ENCODE measurements around the gene PSORS1C2. TPM values are rescaled to one million over a fixed set of nuclear protein-coding genes. Genes with fewer than 3 reads are reported as not detected.
A peak's percentile ranks its signal among the peaks of the same experiment; 100 is the strongest.

The PSORS1C2 gene
- total RNA-seq, 1 donor from 2014 or later: not detected

- FAIRE-seq (no peak), DNase-seq (ENCODE audit: low spot score in 2 of 2) (no peak)
Observed at GRCh38 chr6:31116661-31117385, 22.0 kb downstream of the PSORS1C2 start.

GRCh38 chr6:31115941-31116560 lies 22.8 kb downstream of the PSORS1C2 start:
- no peak for FAIRE-seq
- no peak for DNase-seq (ENCODE audit: low spot score in 2 of 2)

GRCh38 chr6:31114970-31115849 lies 23.7 kb downstream of the PSORS1C2 start:
- FAIRE-seq (no peak), DNase-seq (ENCODE audit: low spot score in 2 of 2) (no peak)

GRCh38 chr6:31114541-31114878 lies 24.4 kb downstream of the PSORS1C2 start, which contains the start of gene PSORS1C1:
TSS of gene PSORS1C1 (plus strand) at chr6:31114800. CDS start at chr6:31129633, 14,833 bp downstream.
- peak in 1 of 2 donors; percentile 66 for DNase-seq (ENCODE audit: low spot score in 2 of 2)
- no peak for FAIRE-seq

GRCh38 chr6:31113861-31114540 lies 24.9 kb downstream of the PSORS1C2 start:
- DNase-seq (ENCODE audit: low spot score in 2 of 2): no peak

GRCh38 chr6:31112478-31112877 lies 26.4 kb downstream of the PSORS1C2 start, which contains the start of gene C6orf15:
TSS of gene C6orf15 (minus strand) at chr6:31112575. CDS start at chr6:31112555, 20 bp downstream.
- DNase-seq (ENCODE audit: low spot score in 2 of 2) (no peak), FAIRE-seq (no peak)

More at GRCh38 chr6:31113861-31114540, 24.9 kb downstream of the PSORS1C2 start:
- no peak for FAIRE-seq

- FAIRE-seq (no peak), DNase-seq (ENCODE audit: low spot score in 2 of 2) (no peak)
Observed at GRCh38 chr6:31111712-31112111, 27.2 kb downstream of the PSORS1C2 start.

GRCh38 chr6:31110825-31111582 lies 27.9 kb downstream of the PSORS1C2 start:
- no peak for DNase-seq (ENCODE audit: low spot score in 2 of 2)
- no peak for FAIRE-seq

- DNase-seq (ENCODE audit: low spot score in 2 of 2) (no peak), FAIRE-seq (no peak)
Observed at GRCh38 chr6:31107052-31107451, 31.8 kb downstream of the PSORS1C2 start.

GRCh38 chr6:31103136-31103535 lies 35.7 kb downstream of the PSORS1C2 start:
- DNase-seq (ENCODE audit: low spot score in 2 of 2): no peak
- no peak for FAIRE-seq

GRCh38 chr6:31098449-31098938 lies 40.4 kb downstream of the PSORS1C2 start:
- no peak for FAIRE-seq
- no peak for DNase-seq (ENCODE audit: low spot score in 2 of 2)

GRCh38 chr6:31096656-31097055 lies 42.2 kb downstream of the PSORS1C2 start:
- no peak for FAIRE-seq
- no peak for DNase-seq (ENCODE audit: low spot score in 2 of 2)

GRCh38 chr6:31096215-31096614 lies 42.7 kb downstream of the PSORS1C2 start:
- no peak for FAIRE-seq
- DNase-seq (ENCODE audit: low spot score in 2 of 2): no peak

GRCh38 chr6:31094389-31094881 lies 44.4 kb downstream of the PSORS1C2 start:
- FAIRE-seq (no peak), DNase-seq (ENCODE audit: low spot score in 2 of 2) (no peak)

- FAIRE-seq (no peak), DNase-seq (ENCODE audit: low spot score in 2 of 2) (no peak)
Observed at GRCh38 chr6:31092769-31093505, 45.9 kb downstream of the PSORS1C2 start.

GRCh38 chr6:31092238-31092637 lies 46.6 kb downstream of the PSORS1C2 start:
- DNase-seq (ENCODE audit: low spot score in 2 of 2) (no peak), FAIRE-seq (no peak)

GRCh38 chr6:31091680-31092079 lies 47.2 kb downstream of the PSORS1C2 start:
- DNase-seq (ENCODE audit: low spot score in 2 of 2) (no peak), FAIRE-seq (no peak)

- no peak for DNase-seq (ENCODE audit: low spot score in 2 of 2)
- no peak for FAIRE-seq
Observed at GRCh38 chr6:31090973-31091364, 47.9 kb downstream of the PSORS1C2 start.
